ENCODE measurements around the gene NABP1. TPM values are rescaled to one million over a fixed set of nuclear protein-coding genes. Genes with fewer than 3 reads are reported as not detected.

Gene NABP1
- total RNA-seq, 4 donors from 2014 or later: 81.9 to 237 (median 85.9) TPM

GRCh38 chr2:191661097-191661924 lies 16.6 kb upstream of the NABP1 start:
- TF ChIP-seq CTCF (IDR thresholded peaks at IDR 0.05; ENCODE audit: low read depth): no peak

GRCh38 chr2:191664823-191665677 lies 12.9 kb upstream of the NABP1 start:
- TF ChIP-seq CTCF (IDR thresholded peaks at IDR 0.05; ENCODE audit: low read depth): no peak

- TF ChIP-seq CTCF (IDR thresholded peaks at IDR 0.05; ENCODE audit: low read depth): no peak
Observed at GRCh38 chr2:191666226-191666625, 11.7 kb upstream of the NABP1 start.

GRCh38 chr2:191666732-191667131 lies 11.2 kb upstream of the NABP1 start:
- TF ChIP-seq CTCF (IDR thresholded peaks at IDR 0.05; ENCODE audit: low read depth): no peak

GRCh38 chr2:191670076-191670475 lies 7.9 kb upstream of the NABP1 start:
- no peak for TF ChIP-seq CTCF (IDR thresholded peaks at IDR 0.05; ENCODE audit: low read depth)

- no peak for TF ChIP-seq CTCF (IDR thresholded peaks at IDR 0.05; ENCODE audit: low read depth)
Observed at GRCh38 chr2:191670787-191671186, 7.1 kb upstream of the NABP1 start.
